BJ (cell line): ENCODE measurements around the gene FN3KRP. TPM values are rescaled to one million over a fixed set of nuclear protein-coding genes. Genes with fewer than 3 reads are reported as not detected.

ENCODE experiments used
- CTCF ChIA-PET: fragments of 350-600 bp; formaldehyde crosslinking; extraction: SDS; loops from one replicate; lab custom pipeline; 2021; ENCODE audit warnings: antibody characterized with exemption, inconsistent platforms; lab: Yijun Ruan, JAX
- POLR2A ChIA-PET: fragments of 300-600 bp; sonication (Branson Sonifier 250); formaldehyde crosslinking; extraction: SDS; loops from one replicate; lab custom pipeline; 2021; ENCODE audit warnings: antibody characterized with exemption; lab: Charles Lee
- DNase-seq: peaks from one replicate; pipeline ENCODE4 v3.0.0-alpha.2; 2011; ENCODE audit warnings: low read depth
- H3K27me3 ChIP-seq: 2 replicates; pipeline ENCODE4 v1.6.0; 2011; ENCODE audit warnings: low read length; ENCODE audit not compliant: control insufficient read depth, insufficient read depth
- H3K36me3 ChIP-seq: 2 replicates; pipeline ENCODE4 v1.5.1; 2011; ENCODE audit warnings: low read length; ENCODE audit not compliant: control insufficient read depth, insufficient read depth
- H3K4me3 ChIP-seq: 2 replicates; pipeline ENCODE4 v1.5.1; 2011; ENCODE audit warnings: low read depth, mild to moderate bottlenecking, control low read depth, low read length
- polyA plus RNA-seq: library from polyadenylated mRNA; depleted of rRNA; stranded (reverse); fragments of >200 nt; gene quantifications from 2 replicates; pipeline ENCODE4 v1.2.3, GENCODE V29; 2011
- TF ChIP-seq, protein P1 (sequence below): IDR thresholded peaks from 2 replicates; pipeline ENCODE4 v1.5.1; 2011; ENCODE audit warnings: low read depth, mild to moderate bottlenecking, control low read depth, inconsistent platforms, low read length, moderate library complexity; ENCODE audit not compliant: insufficient read depth

Gene FN3KRP
- polyA plus RNA-seq, 1 experiment: 24.9 TPM

DNA sequence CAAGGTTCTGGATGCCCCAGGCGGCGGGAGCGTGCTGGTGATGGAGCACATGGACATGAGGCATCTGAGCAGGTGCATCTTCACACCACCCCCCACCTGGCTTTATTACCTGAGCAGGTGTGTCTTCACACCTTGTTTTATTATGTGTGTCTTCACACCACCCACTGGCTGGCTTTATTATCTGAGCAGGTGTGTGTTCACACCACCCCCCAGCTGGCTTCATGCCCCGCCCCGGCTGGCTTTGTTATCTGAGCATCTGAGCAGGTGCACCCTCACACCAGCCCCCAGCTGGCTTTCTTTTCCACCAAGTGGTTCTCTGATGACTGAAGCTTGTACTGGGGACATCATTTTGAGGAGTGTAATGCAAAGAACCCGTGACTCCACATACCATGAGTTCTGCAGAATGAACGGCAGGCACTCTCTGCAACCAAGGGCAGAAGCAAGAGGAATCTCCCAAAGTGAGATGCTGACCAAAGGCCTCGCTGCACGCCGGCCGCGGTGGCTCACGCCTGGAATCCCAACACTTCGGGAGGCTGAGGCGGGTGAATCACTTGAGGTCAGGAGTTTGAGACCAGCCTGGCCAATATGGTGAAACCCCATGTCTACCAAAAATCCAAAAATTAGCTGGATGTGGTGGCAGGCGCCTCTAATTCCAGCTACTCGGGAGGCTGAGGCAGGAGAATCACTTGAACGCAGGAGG lies 2.6 kb downstream of the FN3KRP start:
- H3K4me3 ChIP-seq: no peak overlapping the region
- H3K27me3 ChIP-seq: no peaks in the 10 kb centered on the region
- H3K36me3 ChIP-seq: peaks cover 6% of the 10 kb centered on the region
- TF ChIP-seq, protein P1, sequence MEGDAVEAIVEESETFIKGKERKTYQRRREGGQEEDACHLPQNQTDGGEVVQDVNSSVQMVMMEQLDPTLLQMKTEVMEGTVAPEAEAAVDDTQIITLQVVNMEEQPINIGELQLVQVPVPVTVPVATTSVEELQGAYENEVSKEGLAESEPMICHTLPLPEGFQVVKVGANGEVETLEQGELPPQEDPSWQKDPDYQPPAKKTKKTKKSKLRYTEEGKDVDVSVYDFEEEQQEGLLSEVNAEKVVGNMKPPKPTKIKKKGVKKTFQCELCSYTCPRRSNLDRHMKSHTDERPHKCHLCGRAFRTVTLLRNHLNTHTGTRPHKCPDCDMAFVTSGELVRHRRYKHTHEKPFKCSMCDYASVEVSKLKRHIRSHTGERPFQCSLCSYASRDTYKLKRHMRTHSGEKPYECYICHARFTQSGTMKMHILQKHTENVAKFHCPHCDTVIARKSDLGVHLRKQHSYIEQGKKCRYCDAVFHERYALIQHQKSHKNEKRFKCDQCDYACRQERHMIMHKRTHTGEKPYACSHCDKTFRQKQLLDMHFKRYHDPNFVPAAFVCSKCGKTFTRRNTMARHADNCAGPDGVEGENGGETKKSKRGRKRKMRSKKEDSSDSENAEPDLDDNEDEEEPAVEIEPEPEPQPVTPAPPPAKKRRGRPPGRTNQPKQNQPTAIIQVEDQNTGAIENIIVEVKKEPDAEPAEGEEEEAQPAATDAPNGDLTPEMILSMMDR: no peak
- CTCF ChIA-PET: no interaction called here
- POLR2A ChIA-PET: no interaction called here
- no peak for DNase-seq

DNA sequence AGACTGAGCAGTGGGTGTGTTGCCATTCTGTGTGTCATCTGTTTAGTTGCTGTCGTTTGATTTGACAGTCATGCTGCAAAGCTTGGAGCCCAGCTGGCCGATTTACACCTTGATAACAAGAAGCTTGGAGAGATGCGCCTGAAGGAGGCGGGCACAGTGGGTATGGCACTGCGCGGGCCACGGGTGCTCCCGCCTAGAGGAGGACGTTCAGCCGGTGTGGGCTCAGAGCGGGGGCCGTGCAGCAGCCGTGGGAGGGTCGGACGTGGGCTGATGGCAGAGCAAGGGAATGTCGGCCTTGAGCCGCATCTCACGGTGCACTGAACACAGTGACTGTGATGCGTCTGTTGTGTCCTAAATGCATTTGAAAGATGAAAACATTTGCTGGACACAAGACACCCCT lies 3.7 kb downstream of the FN3KRP start:
- no peak overlapping the region for H3K4me3 ChIP-seq
- POLR2A ChIA-PET: no interaction called here
- no peak for DNase-seq
- TF ChIP-seq, protein P1: no peak
- no peaks in the 10 kb centered on the region for H3K27me3 ChIP-seq
- peaks cover 6% of the 10 kb centered on the region for H3K36me3 ChIP-seq
- CTCF ChIA-PET: no interaction called here

DNA sequence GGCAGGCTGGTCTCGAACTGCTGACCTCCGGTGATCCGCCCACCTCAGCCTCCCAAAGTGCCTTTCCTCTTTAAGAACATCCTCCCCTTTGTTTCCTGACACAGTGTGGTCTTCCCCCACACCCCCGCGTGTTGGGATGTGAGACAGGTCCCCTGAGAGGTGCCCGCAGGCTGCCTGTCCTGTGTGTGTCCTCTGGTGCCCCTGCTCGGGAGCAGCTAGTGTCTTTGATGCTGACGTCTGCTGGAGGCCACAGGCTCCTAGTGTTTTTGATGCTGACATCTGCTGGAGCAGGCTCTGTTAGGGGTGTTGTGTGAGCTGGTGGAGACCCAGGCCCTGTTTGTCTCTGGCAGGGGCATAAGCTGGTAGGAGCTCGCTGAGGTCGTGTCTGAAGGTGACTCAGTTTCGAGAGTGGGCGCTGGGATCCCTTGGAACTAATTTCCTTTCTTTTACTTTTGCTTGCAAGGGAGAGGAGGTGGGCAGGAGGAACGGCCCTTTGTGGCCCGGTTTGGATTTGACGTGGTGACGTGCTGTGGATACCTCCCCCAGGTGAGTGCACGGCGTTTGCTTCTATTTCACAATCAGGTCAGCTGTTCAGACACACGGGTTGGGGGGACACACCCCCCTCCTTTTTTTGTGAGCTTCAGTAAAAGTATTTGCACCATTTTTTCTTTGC lies 6.0 kb downstream of the FN3KRP start:
- DNase-seq: no peak
- ChIA-PET CTCF (no interaction called here), POLR2A (no interaction called here)

DNA sequence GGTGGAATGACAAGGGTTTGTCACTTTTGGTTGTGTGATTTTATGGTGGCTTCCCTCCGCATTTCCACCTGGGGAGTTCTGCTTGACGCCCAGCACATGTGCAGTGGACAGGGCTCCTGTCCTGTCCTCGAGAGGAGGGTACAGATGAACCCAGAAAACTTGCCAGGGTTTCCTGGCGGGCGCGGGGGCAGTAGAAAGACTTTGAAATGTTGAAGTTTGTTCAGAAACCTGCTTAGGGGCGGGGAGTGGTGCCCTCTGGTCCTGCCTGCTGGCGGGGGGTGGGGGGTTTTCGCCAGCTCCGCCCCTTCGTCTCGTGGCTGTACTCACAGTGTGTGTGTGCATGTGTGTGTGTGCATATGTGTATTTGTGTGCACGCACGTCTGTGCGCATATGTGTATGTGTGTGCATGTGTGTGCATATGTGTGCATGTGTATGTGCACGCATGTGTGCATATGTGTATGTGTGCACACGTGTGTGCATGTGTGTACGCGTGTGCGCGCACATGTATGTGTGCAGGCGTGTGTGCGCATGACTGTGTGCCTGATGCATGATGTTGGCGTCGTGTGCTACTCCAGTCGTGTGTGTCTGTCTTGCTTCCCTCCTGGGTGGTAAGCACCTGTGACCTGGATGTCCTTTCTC lies 6.8 kb downstream of the FN3KRP start:
- POLR2A ChIA-PET: no interaction called here
- no peak for DNase-seq
- Histone ChIP-seq H3K4me3 (no peak overlapping the region), H3K36me3 (peaks cover 10% of the 10 kb centered on the region), H3K27me3 (no peaks in the 10 kb centered on the region)
- CTCF ChIA-PET: no interaction called here
- TF ChIP-seq, protein P1: no peak

More for the DNA sequence above, 6.0 kb downstream of the FN3KRP start:
- H3K27me3 ChIP-seq: no peaks in the 10 kb centered on the region
- no peak overlapping the region for H3K4me3 ChIP-seq
- TF ChIP-seq, protein P1: no peak
- H3K36me3 ChIP-seq: peaks cover 10% of the 10 kb centered on the region

DNA sequence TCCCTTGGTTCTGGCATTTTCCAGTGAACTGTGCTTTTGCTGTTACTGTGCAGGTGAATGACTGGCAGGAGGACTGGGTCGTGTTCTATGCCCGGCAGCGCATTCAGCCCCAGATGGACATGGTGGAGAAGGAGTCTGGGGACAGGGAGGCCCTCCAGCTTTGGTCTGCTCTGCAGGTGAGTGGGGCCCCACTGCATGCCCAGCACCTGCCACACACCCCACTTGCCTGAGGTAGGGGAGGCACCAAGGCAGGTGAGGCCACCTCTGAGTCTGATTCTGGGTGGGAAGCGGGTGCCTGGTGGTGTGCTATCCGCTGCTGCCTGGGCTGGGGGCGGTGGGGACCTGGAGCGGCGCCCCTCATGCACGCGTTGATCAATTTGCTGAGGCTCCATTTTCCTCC lies 9.9 kb downstream of the FN3KRP start:
- H3K27me3 ChIP-seq: no peaks in the 10 kb centered on the region

More for the DNA sequence above, 9.9 kb downstream of the FN3KRP start:
- Histone ChIP-seq H3K4me3 (no peak overlapping the region), H3K36me3 (peaks cover 7% of the 10 kb centered on the region)
- POLR2A ChIA-PET: no interaction called here
- CTCF ChIA-PET: no interaction called here
- DNase-seq: no peak
- TF ChIP-seq, protein P1: no peak
